ENCODE data around the gene DLEC1.
"Not testable (repeated sequence)": the region's sequence is repeated elsewhere in the genome, so short reads cannot be mapped to it uniquely, and the experiment has no call there.

Gene DLEC1

DNA sequence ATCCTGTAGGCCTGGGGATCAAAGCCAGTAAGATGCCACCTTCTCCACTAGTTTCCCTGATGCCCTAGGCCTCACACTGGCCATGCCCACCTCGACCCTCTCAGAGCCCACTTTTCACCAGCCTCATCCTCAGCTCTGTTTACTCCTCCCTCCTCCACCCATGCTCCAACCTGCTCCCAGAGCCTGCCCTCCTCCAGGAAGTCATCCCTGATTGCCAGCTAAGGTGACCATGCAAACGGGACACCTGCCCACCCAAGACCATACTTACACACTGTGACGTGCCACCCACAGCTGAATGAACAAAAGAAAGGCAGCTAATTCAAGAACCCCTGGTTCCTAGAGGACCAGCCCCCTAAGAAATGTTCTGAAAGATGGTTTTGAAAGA, 18.7 kb upstream of the DLEC1 start:
- DNase-seq: no peak

DNA sequence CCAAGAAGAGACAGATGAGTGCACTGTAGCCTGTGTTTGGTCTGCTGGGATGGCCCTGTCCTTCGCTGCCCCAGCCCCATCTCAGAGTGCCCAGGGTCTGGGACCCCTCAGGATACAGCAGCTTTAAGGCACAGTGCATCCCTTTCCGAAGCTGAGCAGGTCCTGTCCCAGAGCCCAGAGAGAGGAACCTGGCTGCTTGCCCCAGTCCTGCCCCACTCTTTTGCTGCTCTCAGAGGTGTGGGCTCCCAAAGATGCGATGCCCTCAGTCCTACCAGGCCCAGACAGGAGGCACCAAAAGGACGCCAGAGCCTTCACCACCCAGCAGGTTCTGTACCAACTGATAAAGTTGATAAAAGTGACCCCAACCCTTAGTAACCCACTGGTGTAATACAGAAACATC, 17.8 kb upstream of the DLEC1 start:
- DNase-seq: no peak

- no peak for DNase-seq
Measured at GRCh38 chr3:38022301-38022700, 16.7 kb upstream of the DLEC1 start.

DNA sequence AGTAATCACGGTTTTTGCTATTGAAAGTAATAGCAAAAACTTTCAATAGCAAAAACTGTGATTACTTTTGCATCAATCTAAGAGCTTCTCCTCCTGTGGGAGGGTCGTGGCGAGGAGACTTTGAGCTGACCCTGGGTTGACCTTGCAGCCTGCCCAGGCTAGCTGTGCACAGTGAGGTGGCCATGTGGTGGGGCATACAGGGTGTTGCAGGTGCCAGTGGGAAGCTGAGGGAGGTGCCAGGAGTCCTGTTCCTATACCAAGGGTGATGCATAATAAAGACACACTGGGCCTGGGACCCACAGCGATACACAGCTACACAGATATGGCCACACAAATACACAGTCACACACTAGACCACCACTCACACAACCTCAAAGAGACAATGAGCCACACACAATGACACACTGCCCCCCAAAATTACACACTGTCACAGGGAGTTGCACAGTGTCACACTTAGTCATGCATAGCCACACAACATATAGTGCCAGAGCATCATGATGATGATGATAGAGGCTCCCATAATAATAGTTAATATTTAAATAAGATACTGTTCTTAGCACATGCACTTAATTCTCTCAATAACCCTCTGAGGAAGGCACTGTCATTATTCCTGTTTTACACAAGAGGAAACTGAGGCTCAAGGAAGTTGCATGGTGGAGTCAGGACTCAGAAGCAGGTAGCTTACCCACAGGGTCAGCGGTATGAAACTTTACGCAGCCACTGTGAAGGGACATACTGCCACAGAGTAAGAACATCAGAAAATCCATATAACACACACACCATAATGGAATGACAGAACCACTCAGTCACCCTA, 15.9 kb upstream of the DLEC1 start:
- DNase-seq: no peak

DNA sequence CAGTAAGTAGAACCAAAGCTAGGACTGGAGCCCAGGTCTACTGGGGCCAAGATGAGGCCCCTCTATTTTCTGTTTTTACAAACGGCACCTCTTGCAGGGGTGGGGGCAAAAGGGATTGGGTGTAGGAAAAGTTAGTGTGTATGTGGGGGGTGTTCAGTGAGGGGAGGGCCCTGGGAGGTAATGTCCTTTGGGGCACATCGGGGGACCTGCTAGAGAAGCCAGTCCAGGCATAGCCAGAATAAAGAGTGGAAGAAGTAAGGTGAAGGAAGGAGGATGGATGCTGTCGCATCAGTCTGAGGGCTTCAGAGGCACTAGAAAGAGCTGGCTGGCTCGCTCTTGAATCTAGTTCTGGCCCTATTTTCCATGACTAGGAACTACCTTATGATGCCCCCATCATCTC, 12.2 kb upstream of the DLEC1 start:
- DNase-seq: no peak

GRCh38 chr3:38027466-38028465, 11.2 kb upstream of the DLEC1 start:
- no peak for DNase-seq

GRCh38 chr3:38028621-38029361, 10.2 kb upstream of the DLEC1 start:
- no peak for DNase-seq

GRCh38 chr3:38029400-38030125, 9.4 kb upstream of the DLEC1 start, which contains the start of gene PLCD1:
Gene PLCD1 (minus strand): TSS chr3:38029642. CDS start chr3:38029539, 103 bp downstream.
- DNase-seq: no peak

DNA sequence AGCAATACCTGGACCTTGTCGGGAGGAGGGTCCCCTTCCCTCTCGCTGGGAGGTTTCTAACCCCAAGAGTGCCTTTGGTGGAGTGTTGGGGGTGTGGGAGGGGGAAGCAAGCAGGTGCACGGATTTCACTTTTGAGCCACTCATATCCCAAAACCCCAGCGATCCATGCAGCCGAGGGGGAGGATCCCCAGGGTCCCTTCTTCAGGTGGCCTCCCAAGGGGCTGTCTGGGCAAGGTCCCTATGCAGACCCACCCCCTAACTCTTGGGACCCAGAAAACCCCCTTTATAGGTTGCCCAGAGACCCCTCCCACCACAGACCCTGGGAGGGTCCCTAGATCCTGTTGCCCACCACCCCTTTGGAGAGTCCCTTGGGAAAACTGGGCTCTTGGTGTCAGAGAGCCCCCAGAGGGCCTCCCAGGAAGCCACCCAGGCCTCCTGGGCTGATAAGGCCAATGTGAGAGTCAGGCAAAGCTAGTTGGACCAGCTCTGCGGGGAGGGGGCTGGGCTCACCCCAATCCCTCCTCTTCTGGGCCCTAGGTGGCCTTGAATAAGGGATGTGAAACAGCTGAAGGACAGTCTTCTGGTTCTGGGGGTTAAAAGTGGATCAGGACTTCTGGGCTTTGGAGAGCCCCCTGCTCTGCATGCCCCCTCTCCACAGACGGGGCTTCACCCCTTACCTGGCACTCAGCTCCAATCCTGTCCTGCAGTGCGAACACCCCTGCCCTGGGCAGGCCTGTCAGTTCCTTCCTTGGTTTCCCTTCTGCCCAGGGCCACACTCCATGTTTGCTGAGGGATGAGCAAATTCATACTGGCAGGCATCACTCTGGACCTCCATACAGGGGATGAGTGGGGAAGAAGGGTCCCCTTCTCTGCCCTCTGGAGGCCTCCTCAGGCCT, 8.6 kb upstream of the DLEC1 start:
- no peak for DNase-seq

- DNase-seq: peak in 1 of 2 experiments; percentile 36
Measured at GRCh38 chr3:38031022-38031994, 7.7 kb upstream of the DLEC1 start.

DNA sequence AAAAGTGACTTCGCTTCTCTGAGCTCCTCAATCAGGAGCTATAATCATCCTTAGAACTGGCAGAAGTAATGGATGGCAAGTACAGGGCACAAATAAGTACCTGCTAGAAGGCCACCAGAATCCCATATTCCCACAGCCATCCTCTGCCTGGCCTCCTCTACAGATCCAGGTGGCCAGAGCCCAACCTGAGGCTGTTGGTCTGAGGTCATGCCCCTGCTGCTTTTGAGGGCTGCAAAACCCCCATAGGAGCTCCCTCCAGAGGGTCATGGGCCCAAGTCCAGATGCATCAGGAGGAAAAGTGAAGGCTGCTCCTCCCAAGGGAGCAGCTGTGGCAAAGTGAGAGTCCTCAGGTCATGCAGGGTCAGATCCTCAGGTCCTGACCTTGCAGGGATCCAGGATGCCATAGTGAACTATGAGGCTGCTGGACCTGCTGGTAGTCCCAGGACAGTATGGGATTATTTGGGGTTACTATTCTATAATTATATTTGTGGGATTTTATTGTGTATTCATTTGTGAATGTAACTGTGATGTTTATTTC, 6.6 kb upstream of the DLEC1 start:
- DNase-seq: no peak

DNA sequence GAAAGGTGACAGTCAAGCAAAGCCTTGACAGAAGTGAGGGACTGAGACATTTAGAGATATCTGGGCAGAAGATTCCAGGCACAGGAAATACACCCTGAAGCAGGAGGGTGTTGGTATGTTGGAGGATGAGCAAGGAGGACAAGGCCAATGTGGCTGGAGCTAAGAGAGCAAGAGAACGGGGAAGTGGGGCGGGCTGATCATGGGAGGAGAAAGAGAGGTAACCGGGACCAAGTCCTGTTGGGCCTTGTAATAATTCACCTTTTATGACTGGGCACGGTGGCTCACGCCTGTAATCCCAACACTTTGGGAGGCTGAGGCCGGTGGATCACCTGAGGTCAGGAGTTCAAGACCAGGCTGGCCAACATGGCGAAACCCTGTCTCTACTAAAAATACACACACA, 5.4 kb upstream of the DLEC1 start:
- DNase-seq: not testable (repeated sequence)

DNA sequence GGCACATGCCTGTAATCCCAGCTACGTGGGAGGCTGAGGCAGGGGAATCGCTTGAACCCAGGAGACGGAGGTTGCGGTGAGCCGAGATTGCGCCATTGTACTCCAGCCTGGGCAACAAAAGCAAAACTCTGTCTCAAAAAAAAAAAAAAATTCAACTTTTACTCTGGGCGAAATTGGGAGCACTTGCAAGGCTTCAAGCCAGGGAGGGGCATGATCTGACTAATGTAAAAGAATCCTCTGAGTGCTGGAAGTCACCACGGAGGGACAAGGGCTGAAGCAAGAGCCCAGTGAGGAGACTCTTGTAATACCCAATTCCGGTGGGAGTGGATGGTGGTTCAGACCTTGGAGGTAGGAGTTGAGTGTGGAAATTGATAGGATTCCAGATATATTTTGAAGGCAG, 4.7 kb upstream of the DLEC1 start:
- DNase-seq: not testable (repeated sequence)

- no peak for DNase-seq
Measured at GRCh38 chr3:38036286-38036685, 2.7 kb upstream of the DLEC1 start.

DNA sequence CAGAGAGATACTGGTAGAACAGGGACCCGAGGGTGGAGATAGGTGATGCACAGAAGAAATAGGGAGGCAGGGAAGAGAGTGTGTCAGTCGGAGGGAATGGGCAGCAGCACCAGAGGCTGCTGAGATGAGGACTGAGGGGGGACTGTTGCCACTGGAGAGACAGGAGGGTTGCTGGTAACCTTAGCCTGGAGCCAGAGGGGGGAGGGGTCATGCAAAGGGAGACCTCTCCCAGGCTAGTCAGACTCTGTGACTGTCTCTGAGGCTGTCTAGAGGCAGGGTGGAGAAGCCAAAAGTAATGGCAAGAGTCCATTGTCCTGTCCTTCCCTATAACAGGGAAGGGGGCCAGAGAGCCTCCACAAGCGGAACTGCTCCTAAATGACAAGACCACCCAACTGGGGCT, 2.1 kb upstream of the DLEC1 start:
- DNase-seq: no peak

GRCh38 chr3:38038447-38038911, 529 bp upstream of the DLEC1 start:
- no peak for DNase-seq

- DNase-seq: no peak
Measured at GRCh38 chr3:38039899-38040261, 872 bp downstream of the DLEC1 start.

DNA sequence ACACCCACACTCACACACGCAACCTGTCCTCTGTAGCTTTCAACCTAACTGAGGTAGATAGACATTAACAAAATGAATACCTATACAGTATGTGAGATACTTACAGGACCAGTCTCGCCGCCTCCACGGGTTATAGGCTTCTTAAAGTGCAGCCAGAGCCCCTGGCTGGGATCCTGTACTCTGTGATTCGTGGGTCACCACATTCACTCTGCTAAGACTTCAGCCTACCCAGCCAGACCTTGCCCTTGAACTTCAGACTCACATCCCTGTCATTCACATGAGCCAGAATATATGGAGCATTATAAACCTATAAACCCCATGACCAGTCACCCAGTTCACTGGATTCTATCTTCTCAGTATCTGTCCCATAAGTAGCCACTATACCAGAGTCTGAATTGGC, 1.4 kb downstream of the DLEC1 start:
- no peak for DNase-seq

DNA sequence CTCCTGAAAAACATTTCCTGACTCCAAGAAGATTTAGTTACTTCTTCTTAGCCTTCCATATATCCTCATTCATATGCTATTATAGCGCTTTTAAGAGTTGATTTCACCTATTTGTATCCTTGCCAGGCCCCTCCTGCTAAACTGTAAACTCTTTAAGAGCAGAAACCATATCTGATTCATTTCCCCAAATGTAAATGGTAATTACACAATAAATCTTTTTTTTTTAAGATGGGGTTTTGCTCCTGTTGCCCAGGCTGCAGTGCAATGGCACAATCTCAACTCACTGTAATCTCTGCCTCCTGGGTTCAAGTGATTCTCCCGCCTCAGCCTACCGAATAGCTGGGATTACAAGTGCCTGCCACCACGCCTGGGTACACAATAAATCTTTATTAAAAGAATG, 4.5 kb downstream of the DLEC1 start:
- no peak for DNase-seq

GRCh38 chr3:38046027-38046426, 7.0 kb downstream of the DLEC1 start:
- no peak for DNase-seq
